Central memory CD4-positive, alpha-beta T cell (primary cell): ENCODE results near the gene ASPM.
"Not testable (repeated sequence)": the region's sequence is repeated elsewhere in the genome, so short reads cannot be mapped to it uniquely, and the experiment has no call there.

ENCODE experiments used
- DNase-seq: peaks from one replicate; pipeline ENCODE4 v3.0.0; 2022

The ASPM gene

GRCh38 chr1:197080323-197080722, 66.1 kb downstream of the ASPM start:
- no peak for DNase-seq

GRCh38 chr1:197076585-197076984, 69.9 kb downstream of the ASPM start:
- no peak for DNase-seq

- no peak for DNase-seq
Observed at GRCh38 chr1:197073978-197074377, 72.5 kb downstream of the ASPM start.

GRCh38 chr1:197067457-197067818, 79.0 kb downstream of the ASPM start:
- no peak for DNase-seq

- DNase-seq, result no peak
Observed at GRCh38 chr1:197066719-197067456, 79.6 kb downstream of the ASPM start, which contains the start of gene F13B. F13B (minus strand) TSS chr1:197067260; CDS start chr1:197067223, 37 bp downstream.

GRCh38 chr1:197066277-197066676, 80.2 kb downstream of the ASPM start:
- DNase-seq, result no peak

- no peak for DNase-seq
Observed at GRCh38 chr1:197065559-197065958, 80.9 kb downstream of the ASPM start.

GRCh38 chr1:197063212-197063611, 83.3 kb downstream of the ASPM start:
- no peak for DNase-seq

- DNase-seq, result no peak
Observed at GRCh38 chr1:197062692-197063091, 83.8 kb downstream of the ASPM start.

- DNase-seq, result no peak
Observed at GRCh38 chr1:197049100-197049499, 97.4 kb downstream of the ASPM start.

GRCh38 chr1:197042676-197043341, 103.7 kb downstream of the ASPM start:
- no peak for DNase-seq

- DNase-seq, result no peak
Observed at GRCh38 chr1:197041486-197042353, 104.7 kb downstream of the ASPM start.

- no peak for DNase-seq
Observed at GRCh38 chr1:197036861-197037260, 109.6 kb downstream of the ASPM start.

GRCh38 chr1:197034631-197035339, 111.7 kb downstream of the ASPM start:
- DNase-seq, result not testable (repeated sequence)
